Measurements from ENCODE around the gene SIGLEC7. TPM values are rescaled to one million over a fixed set of nuclear protein-coding genes. Genes with fewer than 3 reads are reported as not detected.

SIGLEC7 gene
- total RNA-seq, result 2.0 TPM

GRCh38 chr19:51142119-51142518 lies at the start of gene SIGLEC7:
Gene SIGLEC7, plus strand, starts transcription at chr19:51142301. Its CDS starts 69 bp downstream, at chr19:51142370.
- ATAC-seq, result peak; percentile 69
- DNase-seq (ENCODE audit: low spot score), result no peak
- intact Hi-C loops (cut with DNase I), result no loop called here

DNA sequence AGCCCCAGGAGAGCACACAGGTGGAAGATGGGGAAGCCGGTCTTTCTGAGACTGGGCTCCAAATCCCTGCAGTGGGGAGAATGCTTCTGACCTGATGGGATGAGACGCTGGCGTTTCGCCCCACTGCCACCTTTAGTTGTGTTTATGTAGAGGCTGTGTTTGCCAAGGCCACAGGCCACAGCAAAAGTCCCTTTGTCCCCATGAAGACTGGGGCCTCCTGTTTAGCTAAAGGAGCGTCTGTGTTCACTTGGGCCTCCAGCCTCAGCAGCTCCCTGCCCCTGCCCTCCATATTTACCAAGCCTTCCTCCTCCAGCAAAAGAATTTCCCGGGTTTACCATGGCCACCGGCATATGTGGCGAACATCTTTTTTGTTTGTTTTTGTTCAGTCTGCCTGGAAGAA lies 49.0 kb upstream of the SIGLEC7 start:
- DNase-seq (ENCODE audit: low spot score) (no peak), ATAC-seq (no peak)
- intact Hi-C loops (cut with DNase I), result no loop called here

DNA sequence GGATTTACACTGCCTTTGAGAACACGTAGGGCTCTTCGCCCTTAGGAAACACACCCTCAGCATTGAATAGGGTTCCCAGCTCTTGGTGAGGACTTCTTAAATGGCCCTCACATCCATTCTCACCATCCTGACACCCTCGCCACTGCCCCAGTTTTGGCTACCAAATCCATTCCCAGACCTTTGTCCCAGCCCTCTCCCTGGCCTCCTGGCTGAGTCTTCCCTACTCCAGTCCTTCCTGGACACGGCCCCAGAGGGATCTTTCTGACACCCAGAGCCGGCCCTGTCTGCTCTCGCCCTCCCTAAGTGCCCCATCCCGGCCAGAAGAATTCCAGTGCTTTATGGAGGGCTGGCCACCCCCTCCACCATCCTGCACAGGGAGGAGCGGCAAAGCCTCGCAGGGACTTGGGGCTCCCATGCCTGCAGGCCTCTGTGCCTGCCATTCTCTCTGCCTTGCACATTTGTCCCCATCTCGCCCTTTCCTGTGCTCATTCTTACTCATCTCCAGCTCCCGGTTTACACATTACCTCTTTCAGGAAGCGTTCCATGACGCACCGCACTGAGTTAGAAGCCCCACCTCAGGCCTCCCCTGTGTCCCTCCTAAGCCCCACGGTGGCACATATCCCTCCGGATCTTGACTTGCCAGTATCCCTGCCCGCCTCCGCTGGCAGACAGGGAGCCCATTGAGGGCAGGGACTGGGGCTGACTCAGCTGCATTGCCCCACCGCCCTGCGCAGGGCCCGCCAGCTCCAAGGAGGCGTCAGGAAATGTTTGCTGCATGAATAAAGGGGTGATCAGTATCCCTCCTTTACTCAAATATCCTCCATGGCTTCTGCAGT lies 48.4 kb upstream of the SIGLEC7 start:
- intact Hi-C loops (cut with DNase I), result no loop called here
- no peak for ATAC-seq

GRCh38 chr19:51094696-51095279 lies 47.3 kb upstream of the SIGLEC7 start:
- ATAC-seq (no peak), DNase-seq (ENCODE audit: low spot score) (no peak)
- intact Hi-C loops (cut with DNase I), result no loop called here

More for the DNA sequence above, 48.4 kb upstream of the SIGLEC7 start:
- DNase-seq (ENCODE audit: low spot score), result no peak

- no peak for DNase-seq (ENCODE audit: low spot score)
- intact Hi-C loops (cut with DNase I), result no loop called here
- no peak for ATAC-seq
These were observed 45.5 kb upstream of the SIGLEC7 start for GRCh38 chr19:51096473-51097165.

- intact Hi-C loops (cut with DNase I), result no loop called here
- ATAC-seq, result peak; percentile 65
- peak; percentile 83 for DNase-seq (ENCODE audit: low spot score)
These were observed 44.8 kb upstream of the SIGLEC7 start for GRCh38 chr19:51097166-51097738.

DNA sequence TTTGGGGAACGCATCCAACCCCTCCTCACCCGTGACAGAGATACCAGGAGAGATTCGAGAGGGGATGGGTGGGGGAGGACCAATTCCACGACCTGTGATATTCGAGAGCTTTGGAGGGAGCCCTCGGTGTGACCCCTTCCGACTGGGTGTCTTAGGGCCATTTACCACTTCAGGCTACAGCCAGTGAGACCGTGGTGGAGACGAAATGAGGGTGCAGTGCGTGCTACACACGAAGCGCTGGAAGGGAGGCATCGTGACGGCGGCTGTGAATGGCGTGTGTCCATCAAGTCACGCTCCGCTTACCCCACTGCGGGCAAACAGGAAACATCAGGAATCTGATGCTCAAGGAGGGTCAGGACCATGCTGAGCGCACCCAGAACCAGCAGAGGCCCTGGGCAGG lies 44.3 kb upstream of the SIGLEC7 start:
- intact Hi-C loops (cut with DNase I), result loop anchor here (2.0 kb wide), 1 partner anchor 77 kb away; no protein-coding TSS in a partner anchor
- ATAC-seq (no peak), DNase-seq (ENCODE audit: low spot score) (no peak)

GRCh38 chr19:51098365-51099046 lies 43.6 kb upstream of the SIGLEC7 start:
- DNase-seq (ENCODE audit: low spot score) (peak; percentile 79), ATAC-seq (peak; percentile 77)
- intact Hi-C loops (cut with DNase I), result loop anchor here (2.0 kb wide), 1 partner anchor 78 kb away; no protein-coding TSS in a partner anchor

GRCh38 chr19:51099047-51099382 lies 43.1 kb upstream of the SIGLEC7 start:
- ATAC-seq, result no peak
- intact Hi-C loops (cut with DNase I), result loop anchor here (2.0 kb wide), 1 partner anchor 78 kb away; no protein-coding TSS in a partner anchor
- no peak for DNase-seq (ENCODE audit: low spot score)

DNA sequence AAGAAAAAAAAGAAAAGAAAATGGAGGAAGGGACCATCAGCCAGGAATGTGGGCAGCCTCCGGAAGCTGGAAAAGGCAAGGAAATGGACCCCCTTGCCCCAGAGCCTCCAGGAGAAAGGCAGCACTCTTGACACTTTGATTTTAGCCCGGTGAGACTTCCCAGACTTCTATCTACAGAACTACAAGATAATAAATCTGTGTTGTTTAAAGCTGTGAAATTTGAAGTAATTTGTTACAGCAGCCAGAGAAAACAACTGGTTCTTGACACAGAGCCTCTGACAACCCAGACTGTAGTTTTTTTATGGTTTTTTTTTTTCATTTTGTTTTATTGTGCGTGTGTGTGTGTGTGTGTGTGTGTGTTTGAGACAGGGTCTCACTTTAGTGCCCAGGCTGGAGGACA lies 41.5 kb upstream of the SIGLEC7 start:
- ATAC-seq, result no peak
- intact Hi-C loops (cut with DNase I), result no loop called here
- DNase-seq (ENCODE audit: low spot score), result no peak

- ATAC-seq (no peak), DNase-seq (ENCODE audit: low spot score) (no peak)
- intact Hi-C loops (cut with DNase I), result no loop called here
These were observed 40.8 kb upstream of the SIGLEC7 start for GRCh38 chr19:51101171-51101865.

DNA sequence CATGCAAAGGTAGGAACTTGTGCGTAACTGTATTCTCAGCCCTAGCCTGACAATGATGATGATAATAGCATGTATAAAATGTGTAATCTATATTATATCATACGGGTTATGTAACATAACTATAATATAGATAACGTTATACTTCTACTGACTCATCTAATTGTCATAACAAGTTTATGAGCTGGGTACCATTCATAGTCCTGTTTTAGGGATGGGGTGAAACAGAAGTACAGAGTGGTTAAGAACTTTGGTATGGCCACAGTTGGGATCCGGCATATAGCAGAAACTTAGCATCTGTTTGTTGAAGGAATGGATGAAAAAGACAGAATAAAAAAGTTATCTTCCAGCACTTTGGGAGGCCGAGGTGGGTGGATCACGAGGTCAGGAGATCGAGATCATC lies 39.1 kb upstream of the SIGLEC7 start:
- no peak for DNase-seq (ENCODE audit: low spot score)
- intact Hi-C loops (cut with DNase I), result no loop called here
- ATAC-seq, result no peak

DNA sequence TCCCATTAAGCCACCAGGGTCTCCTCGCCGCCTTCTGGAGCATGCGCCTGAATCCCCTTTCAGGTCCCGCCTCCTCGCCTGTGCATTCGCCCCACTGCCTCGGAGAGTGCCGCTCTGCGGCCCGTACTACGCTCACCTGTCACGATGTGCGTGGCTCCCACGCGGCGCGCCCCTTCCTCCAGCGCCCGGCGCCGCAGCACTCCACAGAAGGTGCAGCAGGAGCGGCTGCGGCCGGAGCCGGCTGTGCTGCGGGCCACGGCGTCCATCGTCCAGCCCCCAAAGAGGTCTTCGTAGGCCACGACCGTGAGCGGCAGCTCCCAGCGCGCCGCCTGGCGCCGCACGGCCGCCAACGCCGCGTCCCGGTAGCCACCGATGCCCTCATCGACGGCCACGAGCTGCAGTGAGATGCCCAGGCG lies 38.2 kb upstream of the SIGLEC7 start:
- DNase-seq (ENCODE audit: low spot score), result no peak
- no peak for ATAC-seq
- intact Hi-C loops (cut with DNase I), result no loop called here

DNA sequence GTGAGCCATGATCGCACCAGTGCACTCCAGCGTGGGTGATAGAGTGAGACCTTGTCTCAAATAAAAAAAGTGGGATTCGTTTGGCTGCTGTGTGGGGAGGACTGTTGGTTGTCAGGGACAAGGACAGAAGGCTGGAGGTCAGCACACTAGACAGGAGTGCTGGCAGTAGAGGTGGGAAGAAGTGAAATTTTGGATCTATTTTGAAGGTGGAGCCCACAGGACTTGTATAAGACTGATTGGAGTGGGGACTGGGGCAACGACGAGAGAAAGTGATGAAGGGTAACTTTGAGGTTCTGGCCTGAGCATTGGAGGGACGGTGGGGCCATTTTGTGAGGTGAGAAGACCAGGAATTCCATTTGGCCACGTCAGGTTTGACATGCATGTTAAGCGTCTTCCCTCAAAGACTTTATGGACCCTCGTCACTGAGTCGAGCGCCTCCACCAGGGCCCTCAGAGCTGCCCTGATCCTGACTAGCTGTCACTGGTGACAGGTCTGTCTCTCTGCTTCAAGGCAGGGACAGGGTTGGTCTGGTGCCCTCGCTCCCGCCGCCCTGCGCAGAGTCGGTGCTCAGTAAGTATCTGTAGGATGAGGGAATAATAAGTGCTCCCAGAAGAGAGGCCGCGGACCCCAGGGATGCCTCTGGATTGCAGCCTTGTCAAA lies 34.6 kb upstream of the SIGLEC7 start:
- ATAC-seq, result no peak
- DNase-seq (ENCODE audit: low spot score), result no peak
- intact Hi-C loops (cut with DNase I), result no loop called here

DNA sequence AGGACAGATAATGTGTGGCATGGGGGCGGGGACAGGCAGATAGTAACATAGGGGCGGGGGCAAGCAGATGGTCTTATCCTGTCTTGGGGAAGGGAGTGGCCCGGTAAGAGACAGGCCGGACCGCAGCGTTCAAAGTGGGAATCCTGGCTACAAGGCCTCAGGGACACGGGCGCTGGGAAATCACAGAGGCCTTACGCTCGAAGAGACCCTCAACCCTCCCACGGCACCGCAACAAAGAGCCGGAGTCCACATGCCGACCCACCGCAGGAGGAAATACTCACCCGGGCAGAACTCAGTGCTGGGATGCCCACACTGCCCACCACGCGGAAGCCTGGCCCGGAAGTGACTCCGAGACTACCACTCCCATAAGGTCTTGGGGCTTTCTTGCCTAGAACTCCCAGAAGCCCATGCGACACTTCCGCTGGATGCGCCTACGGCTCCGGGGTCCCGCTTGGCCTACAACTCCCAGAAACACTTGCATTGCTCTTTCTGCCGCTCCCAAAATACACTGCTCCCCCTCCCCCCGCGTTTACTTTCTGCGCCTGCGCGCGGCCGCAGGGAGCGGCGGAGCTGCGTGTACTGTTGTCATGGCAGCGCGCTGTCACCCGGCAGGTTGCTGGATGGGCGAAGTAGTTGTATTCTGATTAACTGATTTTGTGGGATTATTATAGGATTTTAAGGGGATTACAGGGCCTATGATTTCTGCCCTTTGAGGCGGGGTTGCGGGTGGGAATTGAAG lies 33.9 kb upstream of the SIGLEC7 start, which contains the start of gene CTU1:
CTU1 (minus strand) TSS at position 344 of the 739 bp plus-strand sequence. CDS start 3,840 bp downstream, outside the sequence.
- intact Hi-C loops (cut with DNase I), result no loop called here
- DNase-seq (ENCODE audit: low spot score) (peak; percentile 98), ATAC-seq (peak; percentile 99)

DNA sequence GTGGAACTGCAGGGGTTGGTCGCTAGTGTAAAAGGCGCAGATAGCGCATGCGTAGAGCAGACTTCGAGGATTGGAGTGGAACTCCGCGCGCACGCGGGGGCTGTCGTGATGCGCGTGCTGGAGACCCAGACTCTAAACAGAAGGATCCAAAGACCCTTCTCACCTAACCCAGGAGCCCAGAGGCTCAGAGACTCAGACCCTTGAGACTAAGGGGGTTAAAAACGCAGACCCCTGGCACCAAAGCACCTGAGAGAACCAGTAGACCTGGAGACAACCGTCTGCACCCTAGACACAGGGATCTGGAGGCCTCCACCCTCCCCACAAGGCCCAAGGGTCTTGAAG lies 33.3 kb upstream of the SIGLEC7 start:
- intact Hi-C loops (cut with DNase I), result no loop called here
- ATAC-seq (peak; percentile 73), DNase-seq (ENCODE audit: low spot score) (no peak)

DNA sequence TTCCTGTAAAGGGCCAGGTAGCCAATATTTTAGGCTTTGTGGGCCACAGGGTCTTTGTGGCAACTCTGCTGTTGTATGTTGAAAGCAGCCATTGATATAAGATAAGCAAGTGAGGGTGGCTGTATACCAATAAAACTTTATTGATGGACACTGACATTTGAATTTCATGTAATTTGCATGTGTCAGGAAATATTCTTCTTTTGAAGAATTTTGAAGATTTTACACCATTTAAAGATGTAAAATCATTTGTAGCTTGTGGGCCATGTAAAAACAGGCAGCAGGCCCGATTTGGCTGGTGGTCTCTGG lies 31.5 kb upstream of the SIGLEC7 start:
- ATAC-seq, result no peak
- intact Hi-C loops (cut with DNase I), result no loop called here
- DNase-seq (ENCODE audit: low spot score), result no peak

DNA sequence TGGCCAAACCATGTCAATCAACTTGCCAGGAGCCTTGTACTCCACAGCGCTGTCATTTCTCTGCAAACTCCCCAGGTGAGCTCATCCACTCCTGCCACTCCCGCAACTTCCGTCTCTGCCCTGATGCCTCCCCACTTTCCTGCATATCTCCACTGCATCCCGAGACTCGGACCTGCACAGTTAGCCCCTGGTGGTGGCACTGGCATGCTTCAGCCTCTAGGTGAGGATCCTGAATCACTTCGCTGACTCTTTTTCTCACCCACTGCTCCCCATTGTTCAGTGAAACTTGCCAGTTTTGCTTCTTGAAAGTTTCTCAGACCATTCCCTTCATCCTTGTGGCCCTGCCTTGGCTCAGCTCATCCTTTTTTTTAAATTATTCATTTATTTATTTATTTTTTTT lies 30.5 kb upstream of the SIGLEC7 start:
- intact Hi-C loops (cut with DNase I), result no loop called here
- ATAC-seq (no peak), DNase-seq (ENCODE audit: low spot score) (no peak)

Data from sciatic nerve (tissue), 2 donors.